Measurements from ENCODE around the gene MELK.

Gene MELK

GRCh38 chr9:36713515-36714490 lies 141.1 kb downstream of the MELK start:
- DNase-seq (ENCODE audit: low read depth) = no peak
- no peak overlapping the region for H3K4me3 ChIP-seq (ENCODE audit: control insufficient read depth, low read depth, low read length)
- no peak for TF ChIP-seq CTCF (conservative IDR thresholded peaks at IDR 0.05; ENCODE audit: control insufficient read depth, insufficient read depth, low read depth, low read length)

GRCh38 chr9:36716496-36716895 lies 143.8 kb downstream of the MELK start:
- TF ChIP-seq CTCF (conservative IDR thresholded peaks at IDR 0.05; ENCODE audit: control insufficient read depth, insufficient read depth, low read depth, low read length) = no peak
- no peak overlapping the region for H3K4me3 ChIP-seq (ENCODE audit: control insufficient read depth, low read depth, low read length)

GRCh38 chr9:36717276-36717675 lies 144.6 kb downstream of the MELK start:
- no peak overlapping the region for H3K4me3 ChIP-seq (ENCODE audit: control insufficient read depth, low read depth, low read length)
- DNase-seq (ENCODE audit: low read depth) = peak; percentile 10
- no peak for TF ChIP-seq CTCF (conservative IDR thresholded peaks at IDR 0.05; ENCODE audit: control insufficient read depth, insufficient read depth, low read depth, low read length)

More at GRCh38 chr9:36716496-36716895, 143.8 kb downstream of the MELK start:
- DNase-seq (ENCODE audit: low read depth) = no peak

GRCh38 chr9:36718612-36719011 lies 145.9 kb downstream of the MELK start:
- no peak overlapping the region for H3K4me3 ChIP-seq (ENCODE audit: control insufficient read depth, low read depth, low read length)
- no peak for DNase-seq (ENCODE audit: low read depth)
- TF ChIP-seq CTCF (conservative IDR thresholded peaks at IDR 0.05; ENCODE audit: control insufficient read depth, insufficient read depth, low read depth, low read length) = no peak

GRCh38 chr9:36720043-36720442 lies 147.3 kb downstream of the MELK start:
- H3K4me3 ChIP-seq (ENCODE audit: control insufficient read depth, low read depth, low read length) = no peak overlapping the region
- no peak for DNase-seq (ENCODE audit: low read depth)
- no peak for TF ChIP-seq CTCF (conservative IDR thresholded peaks at IDR 0.05; ENCODE audit: control insufficient read depth, insufficient read depth, low read depth, low read length)

GRCh38 chr9:36721846-36722588 lies 149.3 kb downstream of the MELK start:
- no peak for TF ChIP-seq CTCF (conservative IDR thresholded peaks at IDR 0.05; ENCODE audit: control insufficient read depth, insufficient read depth, low read depth, low read length)
- no peak for DNase-seq (ENCODE audit: low read depth)
- no peak overlapping the region for H3K4me3 ChIP-seq (ENCODE audit: control insufficient read depth, low read depth, low read length)
